WI38 (cell line): ENCODE results near the gene EFCAB9.

ENCODE experiments used
- H3K4me3 ChIP-seq: 2 replicates; pipeline ENCODE4 v1.5.1; 2011; ENCODE audit warnings: low read depth, mild to moderate bottlenecking, control low read depth, low read length
- CTCF ChIP-seq: IDR thresholded peaks from 2 replicates; pipeline ENCODE4 v1.5.1; 2012; ENCODE audit warnings: low read depth, mild to moderate bottlenecking, control low read depth, low read length

Gene EFCAB9

GRCh38 chr5:172159016-172159415 lies 35.0 kb upstream of the EFCAB9 start:
- no peak overlapping the region for H3K4me3 ChIP-seq
- TF ChIP-seq CTCF: no peak

DNA sequence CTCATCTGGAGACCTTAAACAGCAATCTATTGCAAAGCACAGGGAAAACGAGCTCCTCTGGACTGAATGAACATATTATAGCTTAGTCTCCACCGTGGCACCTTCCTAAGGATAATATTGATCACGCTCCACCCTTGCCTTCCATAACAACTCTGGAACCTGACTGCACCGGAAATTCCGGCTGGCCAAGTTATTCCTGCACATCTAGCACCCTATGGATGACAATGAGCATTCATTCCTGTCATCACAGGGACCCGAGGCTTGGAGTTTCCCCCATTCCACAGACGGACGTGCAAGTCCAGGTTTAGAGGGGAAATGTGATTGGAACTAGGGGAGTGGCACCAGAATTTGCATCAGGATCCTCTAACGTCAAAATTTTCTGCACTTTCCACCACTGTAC lies 33.5 kb upstream of the EFCAB9 start:
- H3K4me3 ChIP-seq: no peak overlapping the region
- no peak for TF ChIP-seq CTCF

DNA sequence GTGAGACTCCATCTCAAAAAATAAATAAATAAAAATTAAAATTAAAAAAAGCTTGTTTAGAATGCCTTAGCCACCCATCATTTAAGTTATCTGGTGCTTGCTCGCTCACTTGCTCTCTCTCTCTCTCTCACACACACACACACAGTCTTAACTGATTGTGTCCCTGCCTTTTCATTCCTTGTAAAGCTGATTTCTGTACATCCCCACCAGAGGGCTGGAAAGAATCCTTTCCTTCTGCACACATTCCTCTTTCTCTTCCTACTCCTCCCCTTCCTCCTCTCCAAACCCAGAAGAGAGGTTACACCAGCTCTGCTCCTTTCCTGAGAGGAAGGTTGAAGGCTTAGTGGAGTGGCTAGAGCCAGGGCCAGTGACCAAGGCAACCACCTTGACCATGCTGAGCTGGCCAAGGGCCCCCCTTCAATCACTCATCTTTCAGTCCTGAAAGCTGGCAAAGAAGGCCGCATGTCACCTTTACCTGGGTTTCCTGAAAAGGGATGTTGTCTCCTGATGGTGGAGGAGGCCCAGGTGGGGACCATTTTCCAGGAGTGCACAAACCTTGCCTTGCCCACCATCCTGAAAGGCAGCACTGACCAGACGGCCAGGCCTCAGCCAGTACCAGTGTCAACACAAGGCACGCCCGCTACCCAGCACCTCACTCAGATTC lies 31.5 kb upstream of the EFCAB9 start:
- TF ChIP-seq CTCF: no peak

DNA sequence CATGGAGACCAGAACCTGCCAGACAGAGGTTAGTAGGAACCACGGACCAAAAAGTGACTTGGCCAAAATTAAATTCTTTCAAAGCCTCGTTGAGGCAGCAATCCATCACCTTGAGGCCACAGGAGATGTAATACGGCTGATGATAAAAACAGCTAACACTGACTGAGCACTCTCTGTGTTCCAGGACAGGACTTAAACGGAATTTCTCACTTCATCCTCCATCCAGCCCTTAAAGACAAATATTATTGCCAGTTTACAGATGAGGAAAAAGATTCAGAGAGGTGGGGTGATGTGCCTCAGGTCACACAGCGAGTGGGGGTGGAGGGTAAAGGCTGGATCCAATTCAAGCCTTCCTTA lies 31.0 kb upstream of the EFCAB9 start:
- TF ChIP-seq CTCF: no peak
- H3K4me3 ChIP-seq: no peak overlapping the region

More for the DNA sequence above, 31.5 kb upstream of the EFCAB9 start:
- no peak overlapping the region for H3K4me3 ChIP-seq

DNA sequence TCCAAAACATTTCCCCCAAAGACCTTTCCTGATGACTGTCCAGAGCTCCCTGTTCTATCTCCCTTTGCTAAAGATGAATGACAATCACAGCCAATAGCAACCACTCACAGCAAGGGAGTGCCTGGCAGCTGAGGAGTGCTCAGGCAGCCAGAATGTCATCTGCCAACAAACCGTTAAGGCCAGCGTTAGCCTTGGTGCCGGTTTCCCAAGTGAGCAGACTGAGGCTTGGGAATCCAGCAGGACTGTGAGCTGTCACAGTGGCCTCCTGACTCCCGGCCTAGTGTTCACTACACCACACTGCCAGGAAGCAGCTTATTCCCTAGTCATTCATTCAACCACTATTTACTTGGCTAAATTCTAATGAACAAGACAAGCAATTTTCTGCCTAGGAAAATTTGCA lies 30.6 kb upstream of the EFCAB9 start:
- no peak for TF ChIP-seq CTCF
- H3K4me3 ChIP-seq: no peak overlapping the region

- no peak for TF ChIP-seq CTCF
- H3K4me3 ChIP-seq: no peak overlapping the region
Measured at GRCh38 chr5:172164769-172165212, 29.2 kb upstream of the EFCAB9 start.

DNA sequence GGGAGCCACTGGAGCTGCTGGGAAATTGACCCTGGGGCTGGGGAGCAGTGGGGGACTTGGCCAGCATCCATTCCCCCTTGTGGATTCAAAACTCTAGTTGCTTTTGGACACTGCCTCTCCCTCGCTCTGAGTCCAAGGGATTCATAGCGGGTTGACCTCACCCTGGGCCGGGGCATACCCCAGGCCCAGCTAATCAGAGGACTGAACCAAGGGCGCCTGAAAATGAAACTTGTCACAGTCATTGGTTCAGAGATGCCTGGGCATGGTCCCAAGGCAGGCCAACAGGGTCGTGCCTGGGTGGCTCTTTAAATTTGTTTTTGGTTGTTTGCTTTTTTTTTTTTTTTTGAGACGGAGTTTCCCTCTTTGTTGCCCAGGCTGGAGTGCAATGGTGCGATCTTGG lies 28.5 kb upstream of the EFCAB9 start:
- TF ChIP-seq CTCF: no peak
- no peak overlapping the region for H3K4me3 ChIP-seq
